Endodermal cell (in vitro differentiated cells): ENCODE measurements around the gene BMPR2. TPM values are rescaled to one million over a fixed set of nuclear protein-coding genes. Genes with fewer than 3 reads are reported as not detected.

Source experiments
- DNase-seq: peaks from one replicate; pipeline ENCODE4 v3.0.0-alpha.2; 2017
- H3K27ac ChIP-seq: 2 replicates; pipeline ENCODE4 v1.5.1; 2013; ENCODE audit warnings: mild to moderate bottlenecking, low read depth, low read length, moderate library complexity
- H3K27me3 ChIP-seq: 2 replicates; pipeline ENCODE4 v1.6.1; 2013; ENCODE audit warnings: mild to moderate bottlenecking, low read length, moderate library complexity; ENCODE audit not compliant: insufficient read depth, control insufficient read depth, poor library complexity, severe bottlenecking
- H3K36me3 ChIP-seq: 2 replicates; pipeline ENCODE4 v1.7.0; 2013; ENCODE audit warnings: mild to moderate bottlenecking, low read length, moderate library complexity; ENCODE audit not compliant: control insufficient read depth, insufficient read depth
- H3K4me1 ChIP-seq: one replicate; pipeline ENCODE4 v1.7.0; 2013; ENCODE audit warnings: low read length; ENCODE audit not compliant: control insufficient read depth, insufficient read depth
- H3K4me3 ChIP-seq: 2 replicates; pipeline ENCODE4 v1.5.1; 2013; ENCODE audit warnings: mild to moderate bottlenecking, low read length, moderate library complexity
- H3K9ac ChIP-seq: 2 replicates; pipeline ENCODE4 v1.6.1; 2013; ENCODE audit warnings: mild to moderate bottlenecking, low read length, moderate library complexity; ENCODE audit not compliant: poor library complexity, severe bottlenecking; ENCODE audit errors: extremely low read depth
- H3K9me3 ChIP-seq: 2 replicates; pipeline ENCODE4 v1.6.1; 2013; ENCODE audit warnings: mild to moderate bottlenecking, low read length, moderate library complexity; ENCODE audit not compliant: control insufficient read depth
- H3K27ac Mint-ChIP-seq: 2 replicates; pipeline ENCODE4 v1.8.0; 2020; ENCODE audit warnings: mixed read lengths
- H3K27me3 Mint-ChIP-seq: 2 replicates; pipeline ENCODE4 v1.8.0; 2021; ENCODE audit warnings: mild to moderate bottlenecking, mixed read lengths; ENCODE audit not compliant: insufficient read depth
- H3K36me3 Mint-ChIP-seq: 2 replicates; pipeline ENCODE4 v1.8.0; 2020; ENCODE audit warnings: low read depth, mixed read lengths
- H3K4me1 Mint-ChIP-seq: 2 replicates; pipeline ENCODE4 v1.8.0; 2020; ENCODE audit warnings: mixed read lengths
- H3K4me3 Mint-ChIP-seq: 2 replicates; pipeline ENCODE4 v1.8.0; 2020; ENCODE audit warnings: mild to moderate bottlenecking, moderate library complexity, mixed read lengths
- H3K9me3 Mint-ChIP-seq: 2 replicates; pipeline ENCODE4 v1.8.0; 2020; ENCODE audit warnings: mild to moderate bottlenecking, mixed read lengths
- WGBS, 2 experiments: methylation state at CpG; one replicate each; pipeline versions ENCODE4 v1.1.5 to v1.1.7; 2013; ENCODE audit warnings: missing lambda C conversion rate in 2 of 2, mixed read lengths in 1 of 2; ENCODE audit not compliant: insufficient coverage in 1 of 2, insufficient read length in 1 of 2; 5-methylcytosine and 5-hydroxymethylcytosine counted together
- total RNA-seq, 2 donors: library from RNA; stranded (reverse); fragmentation: NEBNext Ultra II Directional in 1 of 2; extraction: Animal tissue kit (Norgen Biotek cat#: 25700) in 1 of 2; gene quantifications; 2 replicates in 1 of 2; 3 replicates in 1 of 2; pipeline ENCODE4 v1.2.1, GENCODE V29; 2021
- TF ChIP-seq, protein P1 (sequence below): fragments of 200-600 bp; sonication (generic); conservative IDR thresholded peaks from 2 replicates; pipeline ENCODE4 v1.5.0; 2021; ENCODE audit warnings: antibody characterized with exemption, mild to moderate bottlenecking

BMPR2 gene
- total RNA-seq, 2 donors from 2014 or later: 42.2 to 56.3 TPM

DNA sequence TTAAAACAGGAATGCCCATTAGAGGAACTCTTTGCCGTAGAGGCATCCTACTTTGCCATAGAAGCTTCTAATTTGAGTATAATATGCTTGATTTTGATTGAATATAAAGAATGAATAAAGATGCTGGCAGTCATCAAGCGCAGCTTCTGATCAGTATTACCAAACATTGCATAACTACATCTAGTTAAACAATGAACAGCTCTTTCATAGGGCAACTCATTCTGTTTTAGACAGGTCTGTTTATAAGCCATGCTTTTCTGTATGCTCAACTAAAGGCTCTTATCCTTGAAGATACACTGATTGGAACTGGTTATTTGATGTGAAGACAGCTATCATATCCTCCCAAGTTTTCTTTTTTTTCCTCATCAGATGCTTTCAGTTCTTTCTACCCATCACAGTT, 136.0 kb downstream of the BMPR2 start:
- WGBS, 2 experiments: 96% methylated on average over 2 of the region's 2 CpGs; no CpG with 5 or more reads in 1 of the 2 experiments
- no peak for DNase-seq
- no peak overlapping the region for H3K27ac ChIP-seq
- H3K9me3 Mint-ChIP-seq: no peaks in the 10 kb centered on the region
- no peaks in the 10 kb centered on the region for H3K4me1 Mint-ChIP-seq
- H3K36me3 ChIP-seq: peaks cover 60% of the 10 kb centered on the region
- H3K4me3 Mint-ChIP-seq: no peak overlapping the region
- peaks cover 4% of the 10 kb centered on the region for H3K9me3 ChIP-seq
- peaks cover 20% of the 10 kb centered on the region for H3K36me3 Mint-ChIP-seq
- H3K4me3 ChIP-seq: no peak overlapping the region
- no peak overlapping the region for H3K27ac Mint-ChIP-seq
- no peaks in the 10 kb centered on the region for H3K27me3 ChIP-seq
- no peaks in the 10 kb centered on the region for H3K27me3 Mint-ChIP-seq
- no peak overlapping the region for H3K9ac ChIP-seq
- TF ChIP-seq, protein P1, sequence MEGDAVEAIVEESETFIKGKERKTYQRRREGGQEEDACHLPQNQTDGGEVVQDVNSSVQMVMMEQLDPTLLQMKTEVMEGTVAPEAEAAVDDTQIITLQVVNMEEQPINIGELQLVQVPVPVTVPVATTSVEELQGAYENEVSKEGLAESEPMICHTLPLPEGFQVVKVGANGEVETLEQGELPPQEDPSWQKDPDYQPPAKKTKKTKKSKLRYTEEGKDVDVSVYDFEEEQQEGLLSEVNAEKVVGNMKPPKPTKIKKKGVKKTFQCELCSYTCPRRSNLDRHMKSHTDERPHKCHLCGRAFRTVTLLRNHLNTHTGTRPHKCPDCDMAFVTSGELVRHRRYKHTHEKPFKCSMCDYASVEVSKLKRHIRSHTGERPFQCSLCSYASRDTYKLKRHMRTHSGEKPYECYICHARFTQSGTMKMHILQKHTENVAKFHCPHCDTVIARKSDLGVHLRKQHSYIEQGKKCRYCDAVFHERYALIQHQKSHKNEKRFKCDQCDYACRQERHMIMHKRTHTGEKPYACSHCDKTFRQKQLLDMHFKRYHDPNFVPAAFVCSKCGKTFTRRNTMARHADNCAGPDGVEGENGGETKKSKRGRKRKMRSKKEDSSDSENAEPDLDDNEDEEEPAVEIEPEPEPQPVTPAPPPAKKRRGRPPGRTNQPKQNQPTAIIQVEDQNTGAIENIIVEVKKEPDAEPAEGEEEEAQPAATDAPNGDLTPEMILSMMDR: no peak
- H3K4me1 ChIP-seq: no peaks in the 10 kb centered on the region

DNA sequence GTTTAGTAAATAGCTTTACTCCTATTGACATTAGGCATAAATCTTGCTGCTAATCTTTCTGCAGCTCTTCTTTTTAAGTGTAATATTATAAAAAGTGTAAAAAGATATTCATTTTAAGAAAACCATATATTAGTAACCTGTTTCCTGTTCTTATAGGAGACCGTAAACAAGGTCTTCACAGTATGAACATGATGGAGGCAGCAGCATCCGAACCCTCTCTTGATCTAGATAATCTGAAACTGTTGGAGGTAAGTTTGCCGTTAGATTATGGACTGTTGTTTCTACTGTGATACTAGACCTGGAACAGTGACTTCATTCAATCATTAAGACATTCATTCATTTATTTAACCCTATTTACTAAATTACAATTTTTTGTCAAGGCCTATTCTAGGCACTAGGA, 138.6 kb downstream of the BMPR2 start:
- H3K27ac ChIP-seq: no peak overlapping the region
- no peak overlapping the region for H3K4me3 ChIP-seq
- H3K4me1 ChIP-seq: no peaks in the 10 kb centered on the region
- H3K9me3 ChIP-seq: peaks cover 4% of the 10 kb centered on the region
- H3K27me3 ChIP-seq: no peaks in the 10 kb centered on the region
- H3K36me3 ChIP-seq: peaks cover 74% of the 10 kb centered on the region
- Mint-ChIP-seq H3K4me1 (no peaks in the 10 kb centered on the region), H3K4me3 (no peak overlapping the region), H3K27ac (no peak overlapping the region), H3K27me3 (no peaks in the 10 kb centered on the region), H3K9me3 (no peaks in the 10 kb centered on the region), H3K36me3 (peaks cover 34% of the 10 kb centered on the region)
- WGBS, 2 experiments: 97 to 100% methylated on average over 2 to 3 of the region's 3 CpGs
- DNase-seq: no peak
- TF ChIP-seq, protein P1: no peak
- no peak overlapping the region for H3K9ac ChIP-seq

GRCh38 chr2:202519453-202519852, 143.3 kb downstream of the BMPR2 start:
- Mint-ChIP-seq H3K9me3 (no peaks in the 10 kb centered on the region), H3K4me1 (no peaks in the 10 kb centered on the region), H3K4me3 (no peak overlapping the region), H3K27me3 (no peaks in the 10 kb centered on the region), H3K27ac (no peak overlapping the region), H3K36me3 (peaks cover 68% of the 10 kb centered on the region)
- no peaks in the 10 kb centered on the region for H3K4me1 ChIP-seq
- peaks cover 4% of the 10 kb centered on the region for H3K9me3 ChIP-seq
- no peaks in the 10 kb centered on the region for H3K27me3 ChIP-seq
- no peak overlapping the region for H3K27ac ChIP-seq
- peaks cover 91% of the 10 kb centered on the region for H3K36me3 ChIP-seq
- TF ChIP-seq, protein P1: no peak
- no peak overlapping the region for H3K9ac ChIP-seq
- no peak for DNase-seq
- no peak overlapping the region for H3K4me3 ChIP-seq
- WGBS, 2 experiments: 100% methylated on average over 1 of the region's 1 CpG; no CpG with 5 or more reads in 1 of the 2 experiments
